ENCODE data around the gene BIVM.

Gene BIVM

DNA sequence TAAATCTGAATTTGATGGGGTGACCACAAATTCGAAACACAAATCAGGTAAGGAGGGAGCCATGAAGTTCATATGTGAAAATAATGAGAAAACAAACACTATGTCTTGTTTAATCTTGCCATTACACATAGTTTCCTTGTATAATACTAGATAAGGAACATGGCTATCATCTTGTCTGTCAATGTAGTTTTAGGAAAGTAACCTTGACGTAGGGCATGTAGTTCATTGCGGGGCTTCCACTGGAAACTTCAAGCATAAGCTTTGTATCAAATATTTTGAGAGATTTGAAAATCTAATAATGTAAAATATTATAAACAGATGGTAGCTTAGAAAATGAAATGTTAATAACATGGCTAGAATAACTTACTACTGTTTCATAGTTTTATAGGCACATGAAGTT lies 8.8 kb downstream of the BIVM start:
- TF ChIP-seq CTCF (conservative IDR thresholded peaks at IDR 0.05) (no peak), ZFX (IDR thresholded peaks at IDR 0.05) (no peak)
- no peak overlapping the region for H3K27ac ChIP-seq

DNA sequence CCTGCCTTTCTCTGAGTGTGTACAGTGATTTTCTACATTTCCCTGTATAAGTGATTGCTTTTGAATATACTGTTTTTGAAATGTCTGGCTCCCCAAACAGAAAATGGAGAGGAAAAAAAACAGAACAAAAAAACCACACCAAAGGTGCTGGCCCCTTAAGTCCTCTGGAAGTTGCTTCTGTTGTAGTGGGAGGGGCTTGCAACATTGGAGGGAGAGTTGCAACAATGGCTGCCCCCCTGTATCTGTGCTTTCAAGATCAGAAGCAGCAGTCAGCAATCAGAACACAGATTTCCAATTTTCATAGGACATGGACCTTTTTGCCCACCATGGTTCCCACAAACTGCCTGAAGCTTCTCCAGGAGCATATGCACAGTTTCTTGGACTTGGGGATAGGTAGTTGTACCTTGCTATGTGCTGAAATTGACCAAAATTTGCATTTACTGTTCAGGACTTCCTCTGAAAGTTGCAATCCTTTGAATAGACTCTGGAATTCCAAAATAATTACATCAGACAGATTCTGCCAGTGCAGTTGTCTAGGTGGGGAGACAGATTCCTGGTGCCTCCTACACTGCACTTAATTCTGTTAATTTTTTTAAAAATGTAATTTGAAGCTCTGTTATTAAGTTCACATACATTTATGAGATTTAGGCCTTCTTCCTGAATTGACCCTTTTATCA lies 13.8 kb downstream of the BIVM start:
- H3K27ac ChIP-seq = no peak overlapping the region
- no peak for TF ChIP-seq ZFX (IDR thresholded peaks at IDR 0.05)
- no peak for TF ChIP-seq CTCF (conservative IDR thresholded peaks at IDR 0.05)

- TF ChIP-seq CTCF (conservative IDR thresholded peaks at IDR 0.05) (no peak), ZFX (IDR thresholded peaks at IDR 0.05) (no peak)
- H3K27ac ChIP-seq = no peak overlapping the region
Observed at GRCh38 chr13:102814025-102814607, 15.2 kb downstream of the BIVM start.

- H3K27ac ChIP-seq = no peak overlapping the region
- TF ChIP-seq CTCF (conservative IDR thresholded peaks at IDR 0.05) = no peak
- TF ChIP-seq ZFX (IDR thresholded peaks at IDR 0.05) = no peak
Observed at GRCh38 chr13:102814793-102815192, 15.9 kb downstream of the BIVM start.

- TF ChIP-seq CTCF (conservative IDR thresholded peaks at IDR 0.05) (no peak), ZFX (IDR thresholded peaks at IDR 0.05) (no peak)
- H3K27ac ChIP-seq = no peak overlapping the region
Observed at GRCh38 chr13:102815788-102816187, 16.9 kb downstream of the BIVM start.

- TF ChIP-seq ZFX (IDR thresholded peaks at IDR 0.05) (no peak), CTCF (conservative IDR thresholded peaks at IDR 0.05) (no peak)
- no peak overlapping the region for H3K27ac ChIP-seq
Observed at GRCh38 chr13:102816708-102817107, 17.8 kb downstream of the BIVM start.

DNA sequence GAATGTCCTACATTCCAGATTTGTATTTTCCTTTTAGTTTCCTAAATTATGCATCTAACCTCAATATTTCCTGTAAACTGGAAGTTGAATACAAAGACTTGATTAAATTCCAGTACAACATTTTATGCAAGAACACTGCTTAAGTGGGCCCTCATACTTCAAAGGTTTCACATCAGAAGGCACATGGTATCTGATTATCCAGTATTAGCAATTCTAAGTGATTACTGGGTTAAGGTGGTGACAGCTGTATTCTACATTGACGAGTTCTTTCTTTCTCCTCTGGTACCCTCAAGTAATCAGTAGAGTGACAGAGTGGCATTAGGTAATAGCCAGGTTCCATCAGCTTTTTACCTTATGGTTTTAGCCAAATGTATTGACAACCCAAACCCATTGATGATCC lies 18.3 kb downstream of the BIVM start:
- H3K27ac ChIP-seq = no peak overlapping the region
- TF ChIP-seq ZFX (IDR thresholded peaks at IDR 0.05) = no peak
- TF ChIP-seq CTCF (conservative IDR thresholded peaks at IDR 0.05) = no peak
